Bronchial epithelial cell (primary cell): ENCODE data around the gene UNC80. TPM values are rescaled to one million over a fixed set of nuclear protein-coding genes. Genes with fewer than 3 reads are reported as not detected.

Experiments used
- DNase-seq: peaks from one replicate; pipeline ENCODE4 v3.0.0-alpha.2; 2010; ENCODE audit warnings: low read depth
- FAIRE-seq: peaks from 2 replicates; lab custom pipeline; 2011; peaks lifted over from hg19 to GRCh38; lab: Jason Lieb, UNC
- H3K27me3 ChIP-seq: 2 replicates; pipeline ENCODE4 v1.5.1; 2011; ENCODE audit warnings: low read length; ENCODE audit not compliant: control insufficient read depth, insufficient read depth
- H3K36me3 ChIP-seq: 2 replicates; pipeline ENCODE4 v1.5.1; 2011; ENCODE audit warnings: low read length; ENCODE audit not compliant: control insufficient read depth, insufficient read depth
- H3K4me3 ChIP-seq: 2 replicates; pipeline ENCODE4 v1.5.1; 2011; ENCODE audit warnings: mild to moderate bottlenecking, low read depth, low read length, control low read depth
- total RNA-seq: library from RNA; depleted of rRNA; stranded (reverse); fragments of >200 nt; gene quantifications from 2 replicates; pipeline ENCODE4 v1.2.1, GENCODE V29; 2014
- TF ChIP-seq, protein P1 (sequence below): IDR thresholded peaks from 2 replicates; pipeline ENCODE4 v1.5.1; 2011; ENCODE audit warnings: mild to moderate bottlenecking, moderate library complexity, low read length, control low read depth, inconsistent platforms; ENCODE audit not compliant: insufficient read depth, severe bottlenecking

The UNC80 gene, protein sequence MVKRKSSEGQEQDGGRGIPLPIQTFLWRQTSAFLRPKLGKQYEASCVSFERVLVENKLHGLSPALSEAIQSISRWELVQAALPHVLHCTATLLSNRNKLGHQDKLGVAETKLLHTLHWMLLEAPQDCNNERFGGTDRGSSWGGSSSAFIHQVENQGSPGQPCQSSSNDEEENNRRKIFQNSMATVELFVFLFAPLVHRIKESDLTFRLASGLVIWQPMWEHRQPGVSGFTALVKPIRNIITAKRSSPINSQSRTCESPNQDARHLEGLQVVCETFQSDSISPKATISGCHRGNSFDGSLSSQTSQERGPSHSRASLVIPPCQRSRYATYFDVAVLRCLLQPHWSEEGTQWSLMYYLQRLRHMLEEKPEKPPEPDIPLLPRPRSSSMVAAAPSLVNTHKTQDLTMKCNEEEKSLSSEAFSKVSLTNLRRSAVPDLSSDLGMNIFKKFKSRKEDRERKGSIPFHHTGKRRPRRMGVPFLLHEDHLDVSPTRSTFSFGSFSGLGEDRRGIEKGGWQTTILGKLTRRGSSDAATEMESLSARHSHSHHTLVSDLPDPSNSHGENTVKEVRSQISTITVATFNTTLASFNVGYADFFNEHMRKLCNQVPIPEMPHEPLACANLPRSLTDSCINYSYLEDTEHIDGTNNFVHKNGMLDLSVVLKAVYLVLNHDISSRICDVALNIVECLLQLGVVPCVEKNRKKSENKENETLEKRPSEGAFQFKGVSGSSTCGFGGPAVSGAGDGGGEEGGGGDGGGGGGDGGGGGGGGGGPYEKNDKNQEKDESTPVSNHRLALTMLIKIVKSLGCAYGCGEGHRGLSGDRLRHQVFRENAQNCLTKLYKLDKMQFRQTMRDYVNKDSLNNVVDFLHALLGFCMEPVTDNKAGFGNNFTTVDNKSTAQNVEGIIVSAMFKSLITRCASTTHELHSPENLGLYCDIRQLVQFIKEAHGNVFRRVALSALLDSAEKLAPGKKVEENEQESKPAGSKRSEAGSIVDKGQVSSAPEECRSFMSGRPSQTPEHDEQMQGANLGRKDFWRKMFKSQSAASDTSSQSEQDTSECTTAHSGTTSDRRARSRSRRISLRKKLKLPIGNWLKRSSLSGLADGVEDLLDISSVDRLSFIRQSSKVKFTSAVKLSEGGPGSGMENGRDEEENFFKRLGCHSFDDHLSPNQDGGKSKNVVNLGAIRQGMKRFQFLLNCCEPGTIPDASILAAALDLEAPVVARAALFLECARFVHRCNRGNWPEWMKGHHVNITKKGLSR (N-terminal part only)
- total RNA-seq, result under 0.01 TPM in 1 of 2 replicates, not detected in the other

DNA sequence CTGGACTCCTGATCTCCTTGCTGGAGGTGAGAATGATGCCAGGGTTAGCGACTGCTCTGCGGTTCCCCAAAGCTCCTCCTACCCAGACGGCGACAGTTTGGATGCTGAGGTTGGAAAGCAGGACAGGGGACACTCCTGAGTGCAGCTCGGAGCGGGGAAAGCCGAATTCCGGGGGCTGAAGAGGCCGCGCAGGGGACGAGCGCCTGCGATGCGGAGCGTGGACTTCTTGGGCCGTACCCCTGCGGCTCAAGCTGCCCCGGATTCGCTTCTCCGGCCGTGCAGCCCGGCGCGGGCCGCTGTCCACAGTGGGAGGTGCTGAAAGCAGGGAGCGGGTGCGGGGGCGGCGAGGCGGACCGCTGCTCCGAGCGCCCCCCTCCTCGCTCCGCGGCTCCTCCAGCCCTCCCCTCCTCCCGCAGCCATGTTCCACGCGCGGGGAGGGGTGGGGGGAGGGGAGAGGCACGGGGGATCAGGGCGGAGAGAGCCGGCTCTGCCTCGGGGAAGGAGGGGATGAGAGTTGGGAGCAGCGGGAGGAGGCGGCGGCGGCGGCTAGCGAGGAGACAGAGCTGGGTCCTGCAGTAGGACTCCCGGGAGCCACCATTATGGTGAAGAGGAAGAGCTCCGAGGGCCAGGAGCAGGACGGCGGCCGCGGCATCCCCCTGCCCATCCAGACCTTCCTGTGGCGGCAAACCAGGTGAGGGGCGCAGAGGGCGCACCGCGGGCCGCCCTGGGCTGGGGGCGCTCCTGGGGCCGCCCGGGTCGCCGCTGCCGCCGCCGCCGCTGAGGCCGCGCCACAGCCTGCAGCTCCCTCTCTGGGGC, at the start of gene UNC80:
UNC80 (plus strand) TSS at position 359 of the 816 bp plus-strand sequence; CDS start at position 600, 241 bp downstream.
- TF ChIP-seq, protein P1, sequence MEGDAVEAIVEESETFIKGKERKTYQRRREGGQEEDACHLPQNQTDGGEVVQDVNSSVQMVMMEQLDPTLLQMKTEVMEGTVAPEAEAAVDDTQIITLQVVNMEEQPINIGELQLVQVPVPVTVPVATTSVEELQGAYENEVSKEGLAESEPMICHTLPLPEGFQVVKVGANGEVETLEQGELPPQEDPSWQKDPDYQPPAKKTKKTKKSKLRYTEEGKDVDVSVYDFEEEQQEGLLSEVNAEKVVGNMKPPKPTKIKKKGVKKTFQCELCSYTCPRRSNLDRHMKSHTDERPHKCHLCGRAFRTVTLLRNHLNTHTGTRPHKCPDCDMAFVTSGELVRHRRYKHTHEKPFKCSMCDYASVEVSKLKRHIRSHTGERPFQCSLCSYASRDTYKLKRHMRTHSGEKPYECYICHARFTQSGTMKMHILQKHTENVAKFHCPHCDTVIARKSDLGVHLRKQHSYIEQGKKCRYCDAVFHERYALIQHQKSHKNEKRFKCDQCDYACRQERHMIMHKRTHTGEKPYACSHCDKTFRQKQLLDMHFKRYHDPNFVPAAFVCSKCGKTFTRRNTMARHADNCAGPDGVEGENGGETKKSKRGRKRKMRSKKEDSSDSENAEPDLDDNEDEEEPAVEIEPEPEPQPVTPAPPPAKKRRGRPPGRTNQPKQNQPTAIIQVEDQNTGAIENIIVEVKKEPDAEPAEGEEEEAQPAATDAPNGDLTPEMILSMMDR, result no peak
- Histone ChIP-seq H3K36me3 (no peaks in the 10 kb centered on the region), H3K27me3 (no peaks in the 10 kb centered on the region), H3K4me3 (peak within 1 kb of the TSS; percentile 24)
- DNase-seq, result peak; percentile 18
- FAIRE-seq, result no peak

DNA sequence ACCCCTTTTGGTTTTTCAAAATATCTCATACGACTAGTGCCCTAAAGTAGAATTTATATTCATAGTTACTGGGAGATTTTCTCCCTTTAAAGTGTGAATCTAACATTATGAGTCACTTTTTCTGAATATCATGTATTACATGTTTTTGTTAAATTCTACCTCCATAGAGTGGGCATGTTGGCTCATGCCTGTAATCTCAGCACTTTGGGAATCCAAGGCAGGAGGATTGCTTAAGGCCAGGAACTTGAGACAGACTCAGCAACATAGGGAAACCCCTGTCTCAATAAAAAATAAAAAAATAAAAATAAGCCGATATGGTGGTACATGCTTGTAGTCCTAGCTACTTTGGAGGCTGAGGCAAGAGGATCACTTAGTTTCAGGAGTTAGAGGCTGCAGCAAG, 45.3 kb upstream of the UNC80 start:
- DNase-seq, result peak; percentile 97
- FAIRE-seq, result no peak
- no peaks in the 10 kb centered on the region for H3K27me3 ChIP-seq
- TF ChIP-seq, protein P1, result no peak
- H3K36me3 ChIP-seq, result no peaks in the 10 kb centered on the region
- H3K4me3 ChIP-seq, result no peak overlapping the region

DNA sequence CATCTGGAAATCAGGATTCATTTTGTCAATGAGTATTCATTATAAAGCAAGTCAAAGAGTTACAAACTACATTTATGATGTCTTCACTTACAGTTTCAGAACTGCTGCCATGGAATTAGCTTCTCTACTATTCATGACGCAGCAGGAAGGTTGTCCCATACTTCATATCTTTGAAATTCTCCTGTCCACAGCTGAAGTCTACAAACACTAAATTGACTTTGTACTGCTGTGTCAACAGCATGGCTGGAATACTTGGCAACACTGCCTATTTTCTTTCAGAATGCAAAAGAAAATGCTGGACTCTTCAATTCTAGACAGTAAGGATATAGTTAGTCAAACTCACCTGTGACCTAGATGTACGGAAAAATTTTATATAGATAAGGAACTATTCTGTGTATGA, 44.6 kb upstream of the UNC80 start:
- FAIRE-seq (no peak), DNase-seq (peak; percentile 18)

DNA sequence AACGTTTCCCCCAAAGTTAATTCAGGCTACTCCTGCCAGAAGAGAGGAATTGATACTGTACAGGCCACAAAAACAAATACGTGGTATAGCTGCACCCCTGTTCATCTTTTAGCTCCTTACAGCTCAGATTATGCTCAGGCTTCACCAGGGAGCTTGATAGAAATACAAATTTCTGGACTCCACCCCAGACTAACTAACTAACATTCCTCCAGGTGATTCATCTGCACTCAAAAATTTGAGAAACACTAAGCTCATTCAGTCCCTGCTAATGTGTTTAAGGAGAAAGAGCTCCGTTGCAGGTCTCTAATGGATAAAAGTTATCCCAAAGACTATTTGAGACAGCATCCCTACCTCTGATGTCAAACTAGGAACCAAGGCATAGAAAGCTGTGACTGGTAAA, 36.8 kb upstream of the UNC80 start:
- FAIRE-seq (no peak), DNase-seq (peak; percentile 18)
- H3K36me3 ChIP-seq, result no peaks in the 10 kb centered on the region
- no peaks in the 10 kb centered on the region for H3K27me3 ChIP-seq
- TF ChIP-seq, protein P1, result no peak
- H3K4me3 ChIP-seq, result no peak overlapping the region

More for the DNA sequence above, 44.6 kb upstream of the UNC80 start:
- Histone ChIP-seq H3K4me3 (no peak overlapping the region), H3K27me3 (no peaks in the 10 kb centered on the region), H3K36me3 (no peaks in the 10 kb centered on the region)
- TF ChIP-seq, protein P1, result no peak

DNA sequence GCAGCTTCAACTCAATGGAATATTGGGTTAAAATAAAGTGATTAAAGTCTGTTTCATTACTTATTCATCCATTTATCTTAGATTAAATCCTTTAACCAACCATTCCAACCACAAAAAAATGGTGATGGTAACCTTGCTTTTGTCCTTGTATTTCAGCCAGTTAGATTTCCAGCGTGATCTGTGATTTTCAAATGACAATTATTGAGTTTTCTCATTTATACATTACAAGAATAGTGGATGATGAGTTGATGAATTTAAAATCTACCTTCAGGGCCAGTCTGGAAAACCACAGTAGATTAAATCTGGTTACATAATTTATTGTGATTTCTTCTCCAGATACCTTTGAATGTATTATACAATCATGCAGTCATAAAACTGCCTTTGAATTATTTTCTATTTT, 29.7 kb upstream of the UNC80 start:
- DNase-seq (no peak), FAIRE-seq (no peak)
- no peaks in the 10 kb centered on the region for H3K27me3 ChIP-seq
- H3K36me3 ChIP-seq, result no peaks in the 10 kb centered on the region
- TF ChIP-seq, protein P1, result no peak
- no peak overlapping the region for H3K4me3 ChIP-seq
